K562 (cell line): Measurements from ENCODE around the gene CRABP2. TPM values are rescaled to one million over a fixed set of nuclear protein-coding genes. Genes with fewer than 3 reads are reported as not detected.

ENCODE experiments used
- ATAC-seq: fragments of 200-7000 bp; cut with Tn5 transposase; 3 replicates; pipeline ENCODE4 v1.9.1; 2020; ENCODE audit warnings: moderate library complexity
- BruUV-seq: library from RNA; stranded (reverse); fragments of 400-500 nt; replicated peaks from 2 replicates; lab custom pipeline; 2021; lab: Mats Ljungman, UMichigan
- CTCF ChIA-PET: fragments of 300-600 bp; formaldehyde crosslinking; extraction: SDS; loops from one replicate; lab custom pipeline; 2021; ENCODE audit warnings: low intra/inter-chr PET ratio; lab: Yijun Ruan, JAX
- POLR2A ChIA-PET: fragments of 300-600, 350-650 bp; sonication (Branson Sonifier 250); formaldehyde crosslinking; extraction: SDS; loops from one replicate; lab custom pipeline; 2021; ENCODE audit warnings: antibody characterized with exemption, inconsistent platforms; lab: Yijun Ruan, JAX
- DNase-seq, 4 experiments: peaks; one replicate each; pipeline versions ENCODE4 v3.0.0 to v3.0.0-alpha.2; 2011 to 2018; ENCODE audit warnings: low spot score in 3 of 4, mixed read lengths in 3 of 4; ENCODE audit errors: extremely low read depth in 1 of 4
- FAIRE-seq: peaks from 2 replicates; lab custom pipeline; 2011; peaks lifted over from hg19 to GRCh38; lab: Jason Lieb, UNC
- H2AFZ ChIP-seq: 2 replicates; pipeline ENCODE4 v1.6.0; 2011; ENCODE audit warnings: low read depth, low read length, control low read depth, inconsistent platforms
- H3K27ac ChIP-seq: fragments of 200-600 bp; 3 replicates; pipeline ENCODE4 v1.8.0; 2011; ENCODE audit warnings: low read depth, mild to moderate bottlenecking, control low read depth, inconsistent platforms, low read length, moderate library complexity, mixed read lengths; ENCODE audit errors: extremely low read depth
- H3K27me3 ChIP-seq, 2 experiments: fragments of 300-600 bp in 1 of 2; 2 replicates in 1 of 2; 3 replicates in 1 of 2; pipeline versions ENCODE4 v1.6.0 to v1.8.0; 2011; ENCODE audit warnings: inconsistent platforms in 2 of 2, low read length in 2 of 2, mild to moderate bottlenecking in 1 of 2, mixed read lengths in 1 of 2, moderate library complexity in 1 of 2; ENCODE audit not compliant: control insufficient read depth in 2 of 2, insufficient read depth in 2 of 2
- H3K36me3 ChIP-seq: fragments of 300-600 bp; 3 replicates; pipeline ENCODE4 v1.8.0; 2011; ENCODE audit warnings: mild to moderate bottlenecking, low read length, inconsistent platforms; ENCODE audit not compliant: control insufficient read depth, insufficient read depth
- H3K4me1 ChIP-seq, 2 experiments: fragments of 200-600 bp in 1 of 2; replicated peaks in 1 of 2; 2 replicates in 1 of 2; 3 replicates in 1 of 2; pipeline versions ENCODE4 v1.5.1 to v1.8.0; 2011; ENCODE audit warnings: inconsistent platforms in 2 of 2, low read length in 2 of 2, mild to moderate bottlenecking in 1 of 2, mixed read lengths in 1 of 2, moderate library complexity in 1 of 2; ENCODE audit not compliant: control insufficient read depth in 2 of 2, insufficient read depth in 2 of 2
- H3K4me2 ChIP-seq: 2 replicates; pipeline ENCODE4 v1.6.1; 2011; ENCODE audit warnings: low read length, control low read depth, inconsistent platforms, mixed read lengths; ENCODE audit not compliant: insufficient read depth
- H3K4me3 ChIP-seq: fragments of 200-600 bp; sonication (generic), shearing (Covaris generic); 2 replicates; pipeline ENCODE4 v1.5.1; 2016; ENCODE audit warnings: control low read depth, inconsistent platforms
- H3K79me2 ChIP-seq: fragments of 200-600 bp; 3 replicates; pipeline ENCODE4 v1.8.0; 2011; ENCODE audit warnings: low read length, inconsistent platforms; ENCODE audit not compliant: control insufficient read depth, insufficient read depth
- H3K9ac ChIP-seq, 2 experiments: 2 replicates each; pipeline versions ENCODE4 v1.6.0 to v1.6.1; 2011; ENCODE audit warnings: low read depth in 2 of 2, low read length in 2 of 2, control low read depth in 1 of 2, inconsistent platforms in 1 of 2, mild to moderate bottlenecking in 1 of 2, mixed read lengths in 1 of 2; ENCODE audit not compliant: insufficient read depth in 1 of 2
- H3K9me1 ChIP-seq: one replicate; pipeline ENCODE4 v1.6.0; 2011; ENCODE audit warnings: inconsistent platforms, mild to moderate bottlenecking, low read length, moderate library complexity; ENCODE audit not compliant: control insufficient read depth, insufficient read depth
- H3K9me3 ChIP-seq: replicated peaks from 2 replicates; pipeline ENCODE4 v1.5.1; 2011; ENCODE audit warnings: low read depth, low read length, inconsistent platforms; ENCODE audit not compliant: control insufficient read depth, insufficient read depth
- H4K20me1 ChIP-seq: replicated peaks from 2 replicates; pipeline ENCODE4 v1.6.1; 2011; ENCODE audit warnings: low read length, inconsistent platforms, mixed read lengths; ENCODE audit not compliant: control insufficient read depth, insufficient read depth
- ATF1 ChIP-seq, 2 experiments: fragments of 450-650 bp in 1 of 2; IDR thresholded peaks; 2 replicates each; pipeline ENCODE4 v1.6.1; 2016; ENCODE audit warnings: missing compliant biosample characterization in 1 of 2, missing genetic modification characterization in 1 of 2
- HDGF ChIP-seq: fragments of 450-650 bp; IDR thresholded peaks from 2 replicates; pipeline ENCODE4 v1.6.1; 2016
- MEIS2 ChIP-seq: fragments of 450-650 bp; IDR thresholded peaks from 2 replicates; pipeline ENCODE4 v1.6.1; 2014; ENCODE audit warnings: mild to moderate bottlenecking; ENCODE audit not compliant: partially characterized antibody
- ZNF740 ChIP-seq, 3 experiments: fragments of 200-800 bp in 1 of 3; sonication (Bioruptor generic) in 1 of 3; sonication (generic) in 1 of 3; formaldehyde crosslinking in 1 of 3; IDR thresholded peaks; 2 replicates each; pipeline versions ENCODE4 v1.6.1 to v1.8.0; 2016 to 2022; ENCODE audit warnings: mild to moderate bottlenecking in 2 of 3, missing compliant biosample characterization in 2 of 3, missing genetic modification characterization in 2 of 3, missing genetic modification reagents in 1 of 3
- WGBS: fragments of 100-300 bp; shearing (Covaris generic); methylation state at CpG from one replicate; pipeline ENCODE4 v1.1.6; 2016; ENCODE audit warnings: low coverage, mixed read lengths; ENCODE audit not compliant: insufficient coverage; ENCODE audit errors: missing lambda C conversion rate; 5-methylcytosine and 5-hydroxymethylcytosine counted together
- in situ Hi-C: fragments of 300-500 bp; cut with MboI; formaldehyde crosslinking; loops from 4 replicates; pipeline ENCODE4 v1.15.0; 2018; ENCODE audit warnings: inconsistent platforms, mixed read lengths
- intact Hi-C: fragments of 100-400 bp; cut with micrococcal nuclease; formaldehyde crosslinking; loops from 2 replicates; pipeline ENCODE4 v1.14.2; 2022
- polyA plus RNA-seq, 8 experiments: library from polyadenylated mRNA; depleted of rRNA in 4 of 8; stranded (reverse) in 5 of 8; unstranded in 3 of 8; fragments of >200 nt; fragmentation: Nextera tagmentation in 2 of 8; fragmentation: Illumina TruSeq in 1 of 8; extraction: Ambion mirVana in 2 of 8; extraction: Trizol in 1 of 8; gene quantifications; 2 replicates each; pipeline versions ENCODE4 v1.2.1 to v1.2.3, GENCODE V29; 2011 to 2014; ENCODE audit warnings: inconsistent platforms in 1 of 8, missing spikeins in 1 of 8
- total RNA-seq, 7 experiments: library from RNA; depleted of rRNA in 6 of 7; stranded (reverse); fragments of >200 nt in 6 of 7; fragmentation: Illumina TruSeq in 2 of 7; extraction: Trizol in 2 of 7; gene quantifications; 2 replicates each; pipeline versions ENCODE4 v1.2.1 to v1.2.3, GENCODE V29; 2011 to 2021; ENCODE audit warnings: low replicate concordance in 1 of 7

Gene CRABP2
- total and polyA plus RNA-seq, 9 of the 15 experiments (the other 6 are each of a cell fraction or from before 2014, with no cell fraction given): 0.30 to 2.5 (median 0.82) TPM

GRCh38 chr1:156712626-156713025, 7.2 kb upstream of the CRABP2 start (continued):
- peak; percentile 30 for TF ChIP-seq MEIS2

DNA sequence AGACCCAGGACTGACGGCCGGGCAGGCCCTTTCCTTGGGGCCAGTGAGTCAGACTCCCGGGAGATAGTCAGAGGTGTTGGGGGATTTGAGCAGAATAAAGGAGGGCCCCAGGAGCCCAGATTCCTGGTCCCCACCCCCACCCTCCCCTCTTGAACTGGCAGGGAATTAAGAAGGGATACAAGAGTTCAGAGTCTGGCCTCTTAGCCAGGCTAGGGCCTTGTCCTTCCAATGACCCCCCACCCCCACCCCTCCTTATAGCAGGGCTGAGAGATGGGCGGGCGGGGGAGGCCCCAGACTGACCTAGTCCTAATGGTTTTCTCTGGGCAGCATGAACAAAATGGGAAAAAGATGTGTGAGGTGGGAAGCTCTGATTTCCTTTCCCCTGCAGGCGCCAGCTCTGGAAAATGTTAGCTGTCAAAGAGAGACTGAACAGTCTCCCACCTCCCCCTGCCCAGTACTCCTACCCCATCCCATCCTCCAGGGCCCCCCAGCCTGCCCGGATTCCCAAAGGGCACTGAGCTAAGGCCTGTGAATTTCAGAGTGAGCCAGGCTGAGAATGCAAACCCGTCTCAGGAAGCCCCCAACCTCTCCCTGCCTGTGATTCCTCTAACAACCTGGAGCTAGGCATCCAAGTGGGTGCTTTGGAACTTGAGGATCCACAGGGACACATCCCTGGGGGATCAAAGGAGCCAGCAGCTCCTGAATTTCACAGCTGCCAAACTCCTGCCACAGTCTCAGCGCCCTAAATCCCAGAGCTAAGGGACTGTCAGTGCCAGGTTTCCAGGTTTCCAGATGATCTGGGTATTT, 5.8 kb upstream of the CRABP2 start:
- CTCF ChIA-PET: no interaction called here
- H3K9me1 ChIP-seq: no peaks in the 10 kb centered on the region
- H2AFZ ChIP-seq: no peak overlapping the region
- WGBS: 41% methylated on average over 8 of the region's 9 CpGs
- no peak overlapping the region for H3K4me2 ChIP-seq
- no peak for ATAC-seq
- no TSS peak for BruUV-seq
- no peak for TF ChIP-seq HDGF
- TF ChIP-seq ATF1 (CRISPR knock-in tag; IDR thresholded peaks at IDR 0.05): no peak
- no peak for TF ChIP-seq ATF1 (tag; IDR thresholded peaks at IDR 0.05)
- TF ChIP-seq ZNF740 (CRISPR knock-in tag; IDR thresholded peaks at IDR 0.05): no peak
- no peak for TF ChIP-seq ZNF740 (tag; IDR thresholded peaks at IDR 0.05)
- TF ChIP-seq, all 486 proteins: peak for 0
- H3K4me3 ChIP-seq: no peak overlapping the region
- H3K4me1 ChIP-seq: peaks cover 5 to 6% of the 10 kb centered on the region in 2 experiments; a peak in 3 of 5 replicates
- no peaks in the 10 kb centered on the region for H4K20me1 ChIP-seq
- in situ Hi-C loops (no loop called here), intact Hi-C loops (no loop called here)
- no peaks in the 10 kb centered on the region for H3K79me2 ChIP-seq
- POLR2A ChIA-PET: interaction anchor here (0.7 to 1.7 kb wide), 7 partner anchors 9 to 50 kb away, joined by 3 to 8 read pairs (median 4); partner anchors contain the start of genes ISG20L2 and METTL25B
- H3K36me3 ChIP-seq: no peaks in the 10 kb centered on the region
- H3K27me3 ChIP-seq: no peaks in the 10 kb centered on the region
- DNase-seq: peak in 1 of 4 experiments; percentile 9
- no peak overlapping the region for H3K27ac ChIP-seq
- FAIRE-seq: no peak
- no peak overlapping the region for H3K9ac ChIP-seq
- no peaks in the 10 kb centered on the region for H3K9me3 ChIP-seq
